ENCODE data around the gene UGT1A6. TPM values are rescaled to one million over a fixed set of nuclear protein-coding genes. Genes with fewer than 3 reads are reported as not detected.

UGT1A6 gene
- total and polyA plus RNA-seq, 2 of the 13 experiments (the other 11 are each of a cell fraction or from before 2014, with no cell fraction given): 0.25 TPM; not detected in 1

DNA sequence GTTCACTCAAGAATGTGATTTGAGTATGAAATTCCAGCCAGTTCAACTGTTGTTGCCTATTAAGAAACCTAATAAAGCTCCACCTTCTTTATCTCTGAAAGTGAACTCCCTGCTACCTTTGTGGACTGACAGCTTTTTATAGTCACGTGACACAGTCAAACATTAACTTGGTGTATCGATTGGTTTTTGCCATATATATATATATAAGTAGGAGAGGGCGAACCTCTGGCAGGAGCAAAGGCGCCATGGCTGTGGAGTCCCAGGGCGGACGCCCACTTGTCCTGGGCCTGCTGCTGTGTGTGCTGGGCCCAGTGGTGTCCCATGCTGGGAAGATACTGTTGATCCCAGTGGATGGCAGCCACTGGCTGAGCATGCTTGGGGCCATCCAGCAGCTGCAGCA is 67.4 kb downstream of the UGT1A6 start, which contains the start of gene UGT1A1 (continued):
- TF ChIP-seq, protein P1, sequence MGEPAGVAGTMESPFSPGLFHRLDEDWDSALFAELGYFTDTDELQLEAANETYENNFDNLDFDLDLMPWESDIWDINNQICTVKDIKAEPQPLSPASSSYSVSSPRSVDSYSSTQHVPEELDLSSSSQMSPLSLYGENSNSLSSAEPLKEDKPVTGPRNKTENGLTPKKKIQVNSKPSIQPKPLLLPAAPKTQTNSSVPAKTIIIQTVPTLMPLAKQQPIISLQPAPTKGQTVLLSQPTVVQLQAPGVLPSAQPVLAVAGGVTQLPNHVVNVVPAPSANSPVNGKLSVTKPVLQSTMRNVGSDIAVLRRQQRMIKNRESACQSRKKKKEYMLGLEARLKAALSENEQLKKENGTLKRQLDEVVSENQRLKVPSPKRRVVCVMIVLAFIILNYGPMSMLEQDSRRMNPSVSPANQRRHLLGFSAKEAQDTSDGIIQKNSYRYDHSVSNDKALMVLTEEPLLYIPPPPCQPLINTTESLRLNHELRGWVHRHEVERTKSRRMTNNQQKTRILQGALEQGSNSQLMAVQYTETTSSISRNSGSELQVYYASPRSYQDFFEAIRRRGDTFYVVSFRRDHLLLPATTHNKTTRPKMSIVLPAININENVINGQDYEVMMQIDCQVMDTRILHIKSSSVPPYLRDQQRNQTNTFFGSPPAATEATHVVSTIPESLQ (CRISPR knock-in tag; conservative IDR thresholded peaks at IDR 0.05): no peak
- TF ChIP-seq ASH2L (IDR thresholded peaks at IDR 0.05; ENCODE audit: insufficient read length, low read depth, low read length): no peak
- no peak for TF ChIP-seq PAWR (CRISPR knock-in tag; IDR thresholded peaks at IDR 0.05; ENCODE audit: borderline replicate concordance)
- TF ChIP-seq RFXAP (CRISPR knock-in tag; IDR thresholded peaks at IDR 0.05; ENCODE audit: borderline replicate concordance): no peak
- no peak for TF ChIP-seq ZNF766 (CRISPR knock-in tag; IDR thresholded peaks at IDR 0.05; ENCODE audit: borderline replicate concordance)
- TF ChIP-seq ADNP (CRISPR knock-in tag; IDR thresholded peaks at IDR 0.05): no peak
- TF ChIP-seq, protein P2, sequence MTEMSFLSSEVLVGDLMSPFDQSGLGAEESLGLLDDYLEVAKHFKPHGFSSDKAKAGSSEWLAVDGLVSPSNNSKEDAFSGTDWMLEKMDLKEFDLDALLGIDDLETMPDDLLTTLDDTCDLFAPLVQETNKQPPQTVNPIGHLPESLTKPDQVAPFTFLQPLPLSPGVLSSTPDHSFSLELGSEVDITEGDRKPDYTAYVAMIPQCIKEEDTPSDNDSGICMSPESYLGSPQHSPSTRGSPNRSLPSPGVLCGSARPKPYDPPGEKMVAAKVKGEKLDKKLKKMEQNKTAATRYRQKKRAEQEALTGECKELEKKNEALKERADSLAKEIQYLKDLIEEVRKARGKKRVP (CRISPR knock-in tag; IDR thresholded peaks at IDR 0.05): no peak
- TF ChIP-seq ZNF367 (CRISPR knock-in tag; IDR thresholded peaks at IDR 0.05; ENCODE audit: borderline replicate concordance): no peak
- TF ChIP-seq, protein P3, sequence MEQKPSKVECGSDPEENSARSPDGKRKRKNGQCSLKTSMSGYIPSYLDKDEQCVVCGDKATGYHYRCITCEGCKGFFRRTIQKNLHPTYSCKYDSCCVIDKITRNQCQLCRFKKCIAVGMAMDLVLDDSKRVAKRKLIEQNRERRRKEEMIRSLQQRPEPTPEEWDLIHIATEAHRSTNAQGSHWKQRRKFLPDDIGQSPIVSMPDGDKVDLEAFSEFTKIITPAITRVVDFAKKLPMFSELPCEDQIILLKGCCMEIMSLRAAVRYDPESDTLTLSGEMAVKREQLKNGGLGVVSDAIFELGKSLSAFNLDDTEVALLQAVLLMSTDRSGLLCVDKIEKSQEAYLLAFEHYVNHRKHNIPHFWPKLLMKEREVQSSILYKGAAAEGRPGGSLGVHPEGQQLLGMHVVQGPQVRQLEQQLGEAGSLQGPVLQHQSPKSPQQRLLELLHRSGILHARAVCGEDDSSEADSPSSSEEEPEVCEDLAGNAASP (CRISPR knock-in tag; IDR thresholded peaks at IDR 0.05; ENCODE audit: borderline replicate concordance): no peak
- no peak for TF ChIP-seq AHR (CRISPR knock-in tag; IDR thresholded peaks at IDR 0.05)
- peak; percentile 93 for TF ChIP-seq ZNF768 (CRISPR knock-in tag; IDR thresholded peaks at IDR 0.05)
- TF ChIP-seq BHLHE40 (IDR thresholded peaks at IDR 0.05; ENCODE audit: low read length): 0 out of 2 replicates have a peak, but pooled peaks have one; percentile 16
- no peak for TF ChIP-seq NFIB (CRISPR knock-in tag; IDR thresholded peaks at IDR 0.05; ENCODE audit: borderline replicate concordance)
- no peak for TF ChIP-seq HNRNPL (IDR thresholded peaks at IDR 0.05; ENCODE audit: low read depth, low read length)
- TF ChIP-seq, protein P4, sequence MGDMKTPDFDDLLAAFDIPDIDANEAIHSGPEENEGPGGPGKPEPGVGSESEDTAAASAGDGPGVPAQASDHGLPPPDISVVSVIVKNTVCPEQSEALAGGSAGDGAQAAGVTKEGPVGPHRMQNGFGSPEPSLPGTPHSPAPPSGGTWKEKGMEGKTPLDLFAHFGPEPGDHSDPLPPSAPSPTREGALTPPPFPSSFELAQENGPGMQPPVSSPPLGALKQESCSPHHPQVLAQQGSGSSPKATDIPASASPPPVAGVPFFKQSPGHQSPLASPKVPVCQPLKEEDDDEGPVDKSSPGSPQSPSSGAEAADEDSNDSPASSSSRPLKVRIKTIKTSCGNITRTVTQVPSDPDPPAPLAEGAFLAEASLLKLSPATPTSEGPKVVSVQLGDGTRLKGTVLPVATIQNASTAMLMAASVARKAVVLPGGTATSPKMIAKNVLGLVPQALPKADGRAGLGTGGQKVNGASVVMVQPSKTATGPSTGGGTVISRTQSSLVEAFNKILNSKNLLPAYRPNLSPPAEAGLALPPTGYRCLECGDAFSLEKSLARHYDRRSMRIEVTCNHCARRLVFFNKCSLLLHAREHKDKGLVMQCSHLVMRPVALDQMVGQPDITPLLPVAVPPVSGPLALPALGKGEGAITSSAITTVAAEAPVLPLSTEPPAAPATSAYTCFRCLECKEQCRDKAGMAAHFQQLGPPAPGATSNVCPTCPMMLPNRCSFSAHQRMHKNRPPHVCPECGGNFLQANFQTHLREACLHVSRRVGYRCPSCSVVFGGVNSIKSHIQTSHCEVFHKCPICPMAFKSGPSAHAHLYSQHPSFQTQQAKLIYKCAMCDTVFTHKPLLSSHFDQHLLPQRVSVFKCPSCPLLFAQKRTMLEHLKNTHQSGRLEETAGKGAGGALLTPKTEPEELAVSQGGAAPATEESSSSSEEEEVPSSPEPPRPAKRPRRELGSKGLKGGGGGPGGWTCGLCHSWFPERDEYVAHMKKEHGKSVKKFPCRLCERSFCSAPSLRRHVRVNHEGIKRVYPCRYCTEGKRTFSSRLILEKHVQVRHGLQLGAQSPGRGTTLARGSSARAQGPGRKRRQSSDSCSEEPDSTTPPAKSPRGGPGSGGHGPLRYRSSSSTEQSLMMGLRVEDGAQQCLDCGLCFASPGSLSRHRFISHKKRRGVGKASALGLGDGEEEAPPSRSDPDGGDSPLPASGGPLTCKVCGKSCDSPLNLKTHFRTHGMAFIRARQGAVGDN (CRISPR knock-in tag; IDR thresholded peaks at IDR 0.05): peak; percentile 27; the same call in 1 of the 2 replicates
- no peak for TF ChIP-seq ZFP1 (CRISPR knock-in tag; IDR thresholded peaks at IDR 0.05)
- TF ChIP-seq, protein P5, sequence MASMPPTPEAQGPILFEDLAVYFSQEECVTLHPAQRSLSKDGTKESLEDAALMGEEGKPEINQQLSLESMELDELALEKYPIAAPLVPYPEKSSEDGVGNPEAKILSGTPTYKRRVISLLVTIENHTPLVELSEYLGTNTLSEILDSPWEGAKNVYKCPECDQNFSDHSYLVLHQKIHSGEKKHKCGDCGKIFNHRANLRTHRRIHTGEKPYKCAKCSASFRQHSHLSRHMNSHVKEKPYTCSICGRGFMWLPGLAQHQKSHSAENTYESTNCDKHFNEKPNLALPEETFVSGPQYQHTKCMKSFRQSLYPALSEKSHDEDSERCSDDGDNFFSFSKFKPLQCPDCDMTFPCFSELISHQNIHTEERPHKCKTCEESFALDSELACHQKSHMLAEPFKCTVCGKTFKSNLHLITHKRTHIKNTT (CRISPR knock-in tag; IDR thresholded peaks at IDR 0.05): no peak
- TF ChIP-seq SP140L (CRISPR knock-in tag; IDR thresholded peaks at IDR 0.05; ENCODE audit: borderline replicate concordance): no peak

Data from HepG2 (cell line).